GM12864 (cell line): ENCODE data around the gene CHD1L.
"Not testable (repeated sequence)": the region's sequence is repeated elsewhere in the genome, so short reads cannot be mapped to it uniquely, and the experiment has no call there.

Source experiments
- DNase-seq: peaks from one replicate; pipeline ENCODE4 v3.0.0-alpha.2; 2011; ENCODE audit warnings: low read depth
- H3K4me3 ChIP-seq: 2 replicates; pipeline ENCODE4 v1.5.1; 2011; ENCODE audit warnings: mild to moderate bottlenecking, low read depth, low read length, control low read depth
- CTCF ChIP-seq: IDR thresholded peaks from 2 replicates; pipeline ENCODE4 v1.5.1; 2011; ENCODE audit warnings: low read depth, mild to moderate bottlenecking, moderate library complexity, low read length, control low read depth, inconsistent platforms; ENCODE audit errors: missing control alignments

CHD1L gene

GRCh38 chr1:147292631-147293251, 50.3 kb downstream of the CHD1L start:
- TF ChIP-seq CTCF = no peak
- no peak overlapping the region for H3K4me3 ChIP-seq
- no peak for DNase-seq

GRCh38 chr1:147297438-147297837, 55.0 kb downstream of the CHD1L start:
- no peak for TF ChIP-seq CTCF
- H3K4me3 ChIP-seq = no peak overlapping the region
- DNase-seq = no peak

- not testable (repeated sequence) for H3K4me3 ChIP-seq, DNase-seq
Observed at GRCh38 chr1:147305803-147306202, 63.3 kb downstream of the CHD1L start.

- TF ChIP-seq CTCF = no peak
- DNase-seq = no peak
Observed at GRCh38 chr1:147316968-147317367, 74.5 kb downstream of the CHD1L start.

GRCh38 chr1:147326933-147327687, 84.6 kb downstream of the CHD1L start:
- H3K4me3 ChIP-seq, DNase-seq: not testable (repeated sequence)

More at GRCh38 chr1:147316968-147317367, 74.5 kb downstream of the CHD1L start:
- H3K4me3 ChIP-seq = no peak overlapping the region

- no peak for DNase-seq
- H3K4me3 ChIP-seq = no peak overlapping the region
- no peak for TF ChIP-seq CTCF
Observed at GRCh38 chr1:147334292-147334691, 91.8 kb downstream of the CHD1L start.

- no peak for TF ChIP-seq CTCF
- H3K4me3 ChIP-seq = no peak overlapping the region
- DNase-seq = no peak
Observed at GRCh38 chr1:147336291-147336690, 93.8 kb downstream of the CHD1L start.

GRCh38 chr1:147337040-147337630, 94.7 kb downstream of the CHD1L start:
- DNase-seq = no peak
- H3K4me3 ChIP-seq = no peak overlapping the region
- no peak for TF ChIP-seq CTCF
